SU-DHL-6 (cell line): ENCODE measurements around the gene C1orf198.

Source experiments
- CTCF ChIP-seq: fragments of 200-600 bp; sonication (generic); IDR thresholded peaks from one replicate; pipeline ENCODE4 v1.5.1; 2017; ENCODE audit warnings: antibody characterized with exemption, mild to moderate bottlenecking, low read length, moderate library complexity; ENCODE audit not compliant: insufficient read depth, poor library complexity, severe bottlenecking
- EZH2phosphoT487 ChIP-seq: fragments of 200-600 bp; sonication (generic), shearing (Covaris generic); conservative IDR thresholded peaks from 2 replicates; pipeline ENCODE4 v1.6.1; 2018; ENCODE audit warnings: mild to moderate bottlenecking, antibody characterized with exemption, low read length, moderate library complexity, mixed read lengths

GRCh38 chr1:230913496-230913895 is 45.2 kb upstream of the C1orf198 start:
- TF ChIP-seq EZH2phosphoT487 = no peak
- no peak for TF ChIP-seq CTCF
